ENCODE data around the gene LRIG3.
"Not testable (repeated sequence)": the region's sequence is repeated elsewhere in the genome, so short reads cannot be mapped to it uniquely, and the experiment has no call there.

Gene LRIG3

DNA sequence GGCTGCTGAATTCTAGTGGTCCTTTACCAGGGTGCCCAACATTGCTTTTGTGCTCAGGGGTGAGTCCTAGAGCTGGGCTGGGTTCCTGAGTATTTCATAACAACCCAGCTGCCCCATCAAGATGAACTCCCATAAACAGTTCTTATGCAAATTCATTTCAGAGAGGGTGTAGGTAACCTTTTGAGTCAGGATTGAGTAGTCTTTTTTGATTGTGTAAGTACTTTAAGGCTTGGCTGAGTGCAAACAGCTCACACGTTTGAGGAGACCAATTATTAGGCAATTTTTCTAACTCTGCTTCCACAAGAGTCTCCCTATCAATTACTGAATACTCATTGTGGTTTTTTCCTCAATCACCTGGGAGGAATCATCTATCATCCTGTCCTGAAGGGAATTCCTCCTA, 63.1 kb downstream of the LRIG3 start:
- not testable (repeated sequence) for DNase-seq

- DNase-seq: not testable (repeated sequence)
These were observed 64.7 kb downstream of the LRIG3 start for GRCh38 chr12:58855630-58856029.

DNA sequence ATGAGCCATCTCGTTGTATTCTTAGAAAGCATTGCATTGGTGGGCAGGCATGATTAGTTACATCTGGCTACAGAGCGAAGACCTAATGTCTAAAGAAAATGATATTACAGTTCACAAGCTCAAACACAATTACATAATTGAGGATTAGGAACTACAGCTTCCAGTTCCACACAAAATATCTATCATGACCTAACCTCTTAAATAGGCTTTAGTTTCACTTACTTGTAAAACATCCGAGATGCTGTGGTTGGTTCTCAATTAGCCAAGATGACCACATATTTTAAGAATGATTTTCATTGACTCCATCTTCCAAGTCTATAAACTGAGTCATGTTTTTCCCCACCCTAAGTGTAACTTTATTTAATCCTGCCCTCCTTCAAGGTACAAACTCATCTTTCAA, 69.5 kb downstream of the LRIG3 start:
- no peak for DNase-seq

- DNase-seq: no peak
These were observed 72.3 kb downstream of the LRIG3 start for GRCh38 chr12:58847901-58848600.

- no peak for DNase-seq
These were observed 76.1 kb downstream of the LRIG3 start for GRCh38 chr12:58844161-58844560.

GRCh38 chr12:58841058-58841798, 79.1 kb downstream of the LRIG3 start:
- DNase-seq: no peak

DNA sequence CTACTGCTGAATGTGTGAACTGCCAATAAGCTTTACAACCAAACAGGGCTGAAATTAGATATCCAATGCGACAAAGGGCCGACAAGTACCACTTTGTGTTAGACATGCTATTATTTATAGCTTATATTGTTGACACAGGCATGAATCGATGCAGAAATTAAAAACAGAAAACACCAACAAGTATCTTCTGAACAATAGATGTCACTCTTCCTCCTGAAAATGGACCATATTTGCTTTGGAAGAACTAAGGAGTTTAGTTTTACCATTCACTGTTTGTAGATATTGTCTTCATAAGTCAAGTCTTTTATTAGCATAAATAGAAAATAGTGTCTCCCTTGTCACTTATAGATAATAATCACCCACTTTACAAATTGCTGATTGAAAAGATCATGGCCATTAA, 86.5 kb downstream of the LRIG3 start:
- no peak for DNase-seq

GRCh38 chr12:58832920-58833319, 87.4 kb downstream of the LRIG3 start:
- DNase-seq: no peak

Data from GDM1 (cell line).